HepG2 (cell line): ENCODE measurements around the gene KLF7. TPM values are rescaled to one million over a fixed set of nuclear protein-coding genes. Genes with fewer than 3 reads are reported as not detected.

Experiments used
- ATAC-seq: fragments of 200-7000 bp; cut with Tn5 transposase; 3 replicates; pipeline ENCODE4 v1.9.1; 2020; ENCODE audit warnings: mild to moderate bottlenecking, moderate library complexity
- BruUV-seq: library from RNA; stranded (reverse); fragments of 400-500 nt; replicated peaks from 2 replicates; lab custom pipeline; 2021; lab: Mats Ljungman, UMichigan
- CTCF ChIA-PET: fragments of 300-600 bp; formaldehyde crosslinking; extraction: SDS; loops from one replicate; lab custom pipeline; 2021; ENCODE audit warnings: low total read pairs, inconsistent platforms, low intra/inter-chr PET ratio; lab: Yijun Ruan, JAX
- POLR2A ChIA-PET: fragments of 350-600 bp; sonication (Branson Sonifier 250); formaldehyde crosslinking; loops from one replicate; lab custom pipeline; 2020; ENCODE audit warnings: antibody characterized with exemption, inconsistent platforms; lab: Yijun Ruan, JAX
- DNase-seq: peaks from one replicate; pipeline ENCODE4 v3.0.0-alpha.2; 2015; ENCODE audit warnings: low spot score
- FAIRE-seq: peaks from 3 replicates; lab custom pipeline; 2011; peaks lifted over from hg19 to GRCh38; lab: Jason Lieb, UNC
- H2AFZ ChIP-seq: one replicate; pipeline ENCODE4 v1.6.1; 2011; ENCODE audit warnings: low read length, inconsistent platforms
- H3K27ac ChIP-seq: fragments of 300-600 bp; 3 replicates; pipeline ENCODE4 v1.8.0; 2011; ENCODE audit warnings: mixed run types, mild to moderate bottlenecking, mixed read lengths, low read length, inconsistent platforms; ENCODE audit not compliant: insufficient read depth; ENCODE audit errors: extremely low read length
- H3K27me3 ChIP-seq, 2 experiments: fragments of 200-600 bp in 1 of 2; 2 replicates in 1 of 2; 3 replicates in 1 of 2; pipeline versions ENCODE4 v1.6.0 to v1.8.0; 2011; ENCODE audit warnings: low read length in 2 of 2, mild to moderate bottlenecking in 2 of 2, moderate library complexity in 2 of 2, inconsistent platforms in 1 of 2; ENCODE audit not compliant: insufficient read depth in 2 of 2, control insufficient read depth in 1 of 2
- H3K36me3 ChIP-seq, 2 experiments: fragments of 200-600 bp in 1 of 2; replicated peaks in 1 of 2; 2 replicates in 1 of 2; 3 replicates in 1 of 2; pipeline versions ENCODE4 v1.5.1 to v1.8.0; 2011; ENCODE audit warnings: low read length in 2 of 2, inconsistent platforms in 1 of 2; ENCODE audit not compliant: insufficient read depth in 2 of 2, control insufficient read depth in 1 of 2
- H3K4me1 ChIP-seq: 2 replicates; pipeline ENCODE4 v1.5.1; 2012; ENCODE audit warnings: low read length, inconsistent platforms; ENCODE audit not compliant: insufficient read depth
- H3K4me2 ChIP-seq: 2 replicates; pipeline ENCODE4 v1.6.0; 2011; ENCODE audit warnings: low read depth, low read length, inconsistent platforms
- H3K4me3 ChIP-seq, 3 experiments: fragments of 200-600 bp in 1 of 3; sonication (generic), shearing (Covaris generic) in 1 of 3; replicated peaks in 1 of 3; 2 replicates each; pipeline ENCODE4 v1.5.1; 2011 to 2016; ENCODE audit warnings: low read length in 3 of 3, inconsistent platforms in 2 of 3, low read depth in 2 of 3, mild to moderate bottlenecking in 2 of 3, control low read depth in 1 of 3, mixed read lengths in 1 of 3; ENCODE audit not compliant: insufficient read depth in 1 of 3
- H3K79me2 ChIP-seq: one replicate; pipeline ENCODE4 v1.6.1; 2011; ENCODE audit warnings: low read length, inconsistent platforms; ENCODE audit not compliant: insufficient read depth
- H3K9ac ChIP-seq: 2 replicates; pipeline ENCODE4 v1.6.0; 2011; ENCODE audit warnings: mild to moderate bottlenecking, low read depth, low read length, inconsistent platforms; ENCODE audit not compliant: insufficient read depth
- H3K9me3 ChIP-seq: 2 replicates; pipeline ENCODE4 v1.5.1; 2012; ENCODE audit warnings: mild to moderate bottlenecking, low read length
- H4K20me1 ChIP-seq: 2 replicates; pipeline ENCODE4 v1.6.0; 2011; ENCODE audit warnings: inconsistent platforms, mild to moderate bottlenecking, low read length, moderate library complexity; ENCODE audit not compliant: insufficient read depth
- ETV5 ChIP-seq: IDR thresholded peaks from 2 replicates; pipeline ENCODE4 v1.6.1; 2018; ENCODE audit warnings: missing biosample characterization, missing genetic modification reagents, inconsistent platforms, borderline replicate concordance
- GATA4 ChIP-seq: sonication (generic); IDR thresholded peaks from 2 replicates; pipeline ENCODE4 v1.6.1; 2016; ENCODE audit warnings: antibody characterized with exemption, low read depth, borderline replicate concordance
- KDM5A ChIP-seq: fragments of 200-600 bp; sonication (generic); IDR thresholded peaks from 2 replicates; pipeline ENCODE4 v1.7.0; 2018; ENCODE audit warnings: antibody characterized with exemption, mild to moderate bottlenecking, low read length, borderline replicate concordance
- NFE2L2 ChIP-seq: fragments of 150-350 bp; IDR thresholded peaks from 2 replicates; pipeline ENCODE4 v1.6.1; 2014; ENCODE audit warnings: low read length
- NONO ChIP-seq, 2 experiments: fragments of 450-650 bp in 1 of 2; sonication (generic) in 1 of 2; formaldehyde crosslinking in 1 of 2; IDR thresholded peaks in 1 of 2; conservative IDR thresholded peaks in 1 of 2; 2 replicates each; pipeline versions ENCODE4 v1.6.1 to v1.8.0; 2017 to 2022; ENCODE audit warnings: mild to moderate bottlenecking in 1 of 2, missing genetic modification reagents in 1 of 2, moderate library complexity in 1 of 2
- SOX13 ChIP-seq, 3 experiments: fragments of 450-650 bp in 1 of 3; sonication (generic) in 1 of 3; formaldehyde crosslinking in 1 of 3; IDR thresholded peaks in 2 of 3; conservative IDR thresholded peaks in 1 of 3; 2 replicates each; pipeline versions ENCODE4 v1.5.0 to v1.6.1; 2016 to 2020; ENCODE audit warnings: antibody characterized with exemption in 1 of 3, mild to moderate bottlenecking in 1 of 3, missing compliant biosample characterization in 1 of 3, missing genetic modification reagents in 1 of 3, moderate library complexity in 1 of 3
- SRSF1 ChIP-seq: fragments of 200-400 bp; formaldehyde crosslinking; optimal IDR thresholded peaks from 2 replicates; pipeline ENCODE3; 2017; ENCODE audit warnings: mild to moderate bottlenecking, low read depth, low read length, moderate library complexity
- TEF ChIP-seq: sonication (generic); formaldehyde crosslinking; IDR thresholded peaks from 2 replicates; pipeline ENCODE4 v1.5.0; 2020; ENCODE audit warnings: missing genetic modification reagents
- ZBTB1 ChIP-seq: sonication (generic); formaldehyde crosslinking; IDR thresholded peaks from 2 replicates; pipeline ENCODE4 v1.4.0; 2020; ENCODE audit warnings: missing genetic modification reagents, borderline replicate concordance
- ZBTB7B ChIP-seq: sonication (generic); formaldehyde crosslinking; IDR thresholded peaks from 2 replicates; pipeline ENCODE4 v1.4.0; 2020; ENCODE audit warnings: missing genetic modification reagents
- ZNF235 ChIP-seq: sonication (generic); formaldehyde crosslinking; IDR thresholded peaks from 2 replicates; pipeline ENCODE4 v1.8.1; 2023; ENCODE audit warnings: mild to moderate bottlenecking, missing genetic modification reagents, borderline replicate concordance
- ZNF296 ChIP-seq: sonication (generic); formaldehyde crosslinking; conservative IDR thresholded peaks from 2 replicates; pipeline ENCODE4 v1.5.0; 2020; ENCODE audit warnings: mild to moderate bottlenecking, missing genetic modification reagents
- ZNF33B ChIP-seq: sonication (generic); formaldehyde crosslinking; IDR thresholded peaks from 2 replicates; pipeline ENCODE4 v1.5.1; 2020; ENCODE audit warnings: mild to moderate bottlenecking, missing genetic modification reagents
- ZNF619 ChIP-seq: sonication (generic); formaldehyde crosslinking; IDR thresholded peaks from 2 replicates; pipeline ENCODE4 v1.4.0; 2020; ENCODE audit warnings: mild to moderate bottlenecking, missing genetic modification reagents
- ZNF670 ChIP-seq: sonication (generic); formaldehyde crosslinking; IDR thresholded peaks from 2 replicates; pipeline ENCODE4 v1.8.0; 2022; ENCODE audit warnings: mild to moderate bottlenecking, missing genetic modification reagents, borderline replicate concordance
- ZNF672 ChIP-seq: sonication (generic); formaldehyde crosslinking; IDR thresholded peaks from 2 replicates; pipeline ENCODE4 v1.8.1; 2022; ENCODE audit warnings: missing genetic modification reagents
- ZSCAN5A ChIP-seq: sonication (generic); formaldehyde crosslinking; IDR thresholded peaks from 2 replicates; pipeline ENCODE4 v1.8.0; 2022; ENCODE audit warnings: mild to moderate bottlenecking, missing genetic modification reagents, borderline replicate concordance
- WGBS: methylation state at CpG from one replicate; pipeline ENCODE4 v1.1.6; 2017; ENCODE audit warnings: low lambda C conversion rate; 5-methylcytosine and 5-hydroxymethylcytosine counted together
- in situ Hi-C: cut with HindIII; loops from 2 replicates; pipeline ENCODE4 v1.10.0; 2017; ENCODE audit warnings: low pct_unique_long_range_greater_than_20kb; ENCODE audit not compliant: extremely low pct_ligation_motif_present
- intact Hi-C: fragments of 100-400 bp; cut with micrococcal nuclease; formaldehyde crosslinking; loops from one replicate; pipeline ENCODE4 v1.10.0; 2022; ENCODE audit not compliant: unreplicated experiment
- polyA plus RNA-seq, 8 experiments: library from polyadenylated mRNA; depleted of rRNA in 3 of 8; stranded (reverse) in 7 of 8; unstranded in 1 of 8; fragments of >200 nt; fragmentation: Illumina TruSeq in 4 of 8; extraction: Trizol in 4 of 8; gene quantifications; 2 replicates each; pipeline versions ENCODE4 v1.2.1 to v1.2.3, GENCODE V29; 2011 to 2016; ENCODE audit warnings: low read depth in 4 of 8, missing spikeins in 1 of 8, mixed read lengths in 1 of 8; ENCODE audit not compliant: insufficient read depth in 1 of 8
- total RNA-seq, 5 experiments: library from RNA; depleted of rRNA; stranded (reverse); fragments of >200 nt; fragmentation: Illumina TruSeq; extraction: Trizol; gene quantifications; 2 replicates each; pipeline ENCODE4 v1.2.3, GENCODE V29; 2016; ENCODE audit warnings: low read depth in 1 of 5

Gene KLF7
- total and polyA plus RNA-seq, 2 of the 13 experiments (the other 11 are each of a cell fraction or from before 2014, with no cell fraction given) = 2.6 to 5.4 TPM

GRCh38 chr2:207201416-207201815 lies 35.7 kb upstream of the KLF7 start (continued):
- no peak for TF ChIP-seq ZNF672 (CRISPR knock-in tag)
- TF ChIP-seq ZNF619 (CRISPR knock-in tag) = no peak
- no peak for TF ChIP-seq ZNF33B
- no peak for TF ChIP-seq ETV5 (CRISPR knock-in tag)
- no peak for TF ChIP-seq TEF (CRISPR knock-in tag)

- Histone ChIP-seq H3K27ac (no peak overlapping the region), H4K20me1 (no peaks in the 10 kb centered on the region), H3K4me2 (no peak overlapping the region), H3K9me3 (no peaks in the 10 kb centered on the region), H3K9ac (no peak overlapping the region), H2AFZ (no peak overlapping the region), H3K4me3 (no peak overlapping the region), H3K36me3 (no peaks in the 10 kb centered on the region), H3K79me2 (no peaks in the 10 kb centered on the region), H3K4me1 (no peaks in the 10 kb centered on the region), H3K27me3 (no peaks in the 10 kb centered on the region; a peak in 1 of 5 replicates)
- BruUV-seq = no TSS peak
- intact Hi-C loops = no loop called here
- POLR2A ChIA-PET = interaction anchor here (0.6 kb wide), 1 partner anchor 755 kb away, joined by 3 read pairs; no protein-coding TSS in a partner anchor
- TF ChIP-seq ZNF235 (CRISPR knock-in tag) (no peak), NFE2L2 (no peak), ZNF296 (CRISPR knock-in tag) (no peak), NONO (IDR thresholded peaks at IDR 0.05) (no peak), NONO (CRISPR knock-in tag; conservative IDR thresholded peaks at IDR 0.05) (no peak), GATA4 (no peak), SRSF1 (no peak), ZBTB7B (no peak), KDM5A (no peak), ZNF670 (CRISPR knock-in tag) (no peak), SOX13 (IDR thresholded peaks at IDR 0.05) (no peak), SOX13 (CRISPR knock-in tag; conservative IDR thresholded peaks at IDR 0.05 in 1 of 2, IDR thresholded peaks at IDR 0.05 in 1 of 2) (no peak), ZSCAN5A (no peak), ZBTB1 (CRISPR knock-in tag) (no peak)
- no peak for FAIRE-seq
- WGBS = 22% methylated on average over 8 of the region's 8 CpGs
- DNase-seq = no peak
- in situ Hi-C loops = no loop called here
- CTCF ChIA-PET = no interaction called here
- ATAC-seq = no peak
These were observed 34.4 kb upstream of the KLF7 start for GRCh38 chr2:207200136-207200535.
